ENCODE measurements around the gene PKD1L1.

The PKD1L1 gene

GRCh38 chr7:47908720-47909119 is 39.5 kb downstream of the PKD1L1 start:
- no peak for DNase-seq (ENCODE audit: low read depth)
- no peak overlapping the region for H3K4me3 ChIP-seq (ENCODE audit: low read depth, low read length)
- no peak for TF ChIP-seq CTCF (IDR thresholded peaks at IDR 0.05; ENCODE audit: low read depth, low read length, missing control alignments)

- DNase-seq (ENCODE audit: low read depth): no peak
- H3K4me3 ChIP-seq (ENCODE audit: low read depth, low read length): no peak overlapping the region
- TF ChIP-seq CTCF (IDR thresholded peaks at IDR 0.05; ENCODE audit: low read depth, low read length, missing control alignments): no peak
These were observed 40.2 kb downstream of the PKD1L1 start for GRCh38 chr7:47907981-47908616.

GRCh38 chr7:47906883-47907282 is 41.4 kb downstream of the PKD1L1 start:
- no peak for TF ChIP-seq CTCF (IDR thresholded peaks at IDR 0.05; ENCODE audit: low read depth, low read length, missing control alignments)

GRCh38 chr7:47905076-47905920 is 43.0 kb downstream of the PKD1L1 start:
- TF ChIP-seq CTCF (IDR thresholded peaks at IDR 0.05; ENCODE audit: low read depth, low read length, missing control alignments): no peak
- DNase-seq (ENCODE audit: low read depth): no peak
- H3K4me3 ChIP-seq (ENCODE audit: low read depth, low read length): no peak overlapping the region

More at GRCh38 chr7:47906883-47907282, 41.4 kb downstream of the PKD1L1 start:
- H3K4me3 ChIP-seq (ENCODE audit: low read depth, low read length): no peak overlapping the region
- DNase-seq (ENCODE audit: low read depth): no peak

- TF ChIP-seq CTCF (IDR thresholded peaks at IDR 0.05; ENCODE audit: low read depth, low read length, missing control alignments): no peak
- no peak for DNase-seq (ENCODE audit: low read depth)
- H3K4me3 ChIP-seq (ENCODE audit: low read depth, low read length): no peak overlapping the region
These were observed 46.3 kb downstream of the PKD1L1 start for GRCh38 chr7:47902013-47902412.

- H3K4me3 ChIP-seq (ENCODE audit: low read depth, low read length): no peak overlapping the region
- no peak for DNase-seq (ENCODE audit: low read depth)
- TF ChIP-seq CTCF (IDR thresholded peaks at IDR 0.05; ENCODE audit: low read depth, low read length, missing control alignments): no peak
These were observed 46.7 kb downstream of the PKD1L1 start for GRCh38 chr7:47901542-47901941.
